Measurements from ENCODE around the gene GDI1.

Gene GDI1

DNA sequence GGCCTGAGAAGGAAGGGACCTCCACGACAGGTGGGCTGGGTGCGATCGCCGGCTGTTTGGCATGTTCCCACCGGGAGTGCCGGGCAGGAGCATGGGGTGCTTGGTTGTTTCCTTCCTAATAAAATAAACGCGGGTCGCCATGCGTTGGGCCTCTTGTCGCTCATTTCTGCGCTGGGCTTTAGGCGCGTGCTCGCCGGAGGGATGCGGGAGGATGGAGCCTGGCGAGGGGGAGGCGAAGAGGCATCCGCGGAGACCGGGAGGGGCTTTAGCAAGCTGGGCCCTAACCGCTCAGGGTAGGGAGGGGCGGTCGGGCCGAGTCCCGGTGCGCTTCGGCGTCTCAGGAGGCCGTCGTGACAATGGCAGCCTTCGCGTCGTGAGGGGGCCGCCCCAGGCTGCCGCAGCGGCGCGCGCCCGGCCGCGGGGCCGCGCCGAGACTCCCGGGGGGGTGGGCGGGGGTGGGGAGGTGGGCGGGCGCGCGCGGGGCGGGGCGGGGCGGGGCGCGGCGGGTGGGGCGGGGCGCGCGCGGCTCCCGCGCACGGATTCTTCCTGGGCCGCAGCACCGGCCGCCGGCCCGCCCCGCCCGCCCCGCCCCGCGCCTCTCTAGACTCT is 476 bp upstream of the GDI1 start:
- no peak for DNase-seq (ENCODE audit: insufficient read length, low spot score)
- no peak for FAIRE-seq

DNA sequence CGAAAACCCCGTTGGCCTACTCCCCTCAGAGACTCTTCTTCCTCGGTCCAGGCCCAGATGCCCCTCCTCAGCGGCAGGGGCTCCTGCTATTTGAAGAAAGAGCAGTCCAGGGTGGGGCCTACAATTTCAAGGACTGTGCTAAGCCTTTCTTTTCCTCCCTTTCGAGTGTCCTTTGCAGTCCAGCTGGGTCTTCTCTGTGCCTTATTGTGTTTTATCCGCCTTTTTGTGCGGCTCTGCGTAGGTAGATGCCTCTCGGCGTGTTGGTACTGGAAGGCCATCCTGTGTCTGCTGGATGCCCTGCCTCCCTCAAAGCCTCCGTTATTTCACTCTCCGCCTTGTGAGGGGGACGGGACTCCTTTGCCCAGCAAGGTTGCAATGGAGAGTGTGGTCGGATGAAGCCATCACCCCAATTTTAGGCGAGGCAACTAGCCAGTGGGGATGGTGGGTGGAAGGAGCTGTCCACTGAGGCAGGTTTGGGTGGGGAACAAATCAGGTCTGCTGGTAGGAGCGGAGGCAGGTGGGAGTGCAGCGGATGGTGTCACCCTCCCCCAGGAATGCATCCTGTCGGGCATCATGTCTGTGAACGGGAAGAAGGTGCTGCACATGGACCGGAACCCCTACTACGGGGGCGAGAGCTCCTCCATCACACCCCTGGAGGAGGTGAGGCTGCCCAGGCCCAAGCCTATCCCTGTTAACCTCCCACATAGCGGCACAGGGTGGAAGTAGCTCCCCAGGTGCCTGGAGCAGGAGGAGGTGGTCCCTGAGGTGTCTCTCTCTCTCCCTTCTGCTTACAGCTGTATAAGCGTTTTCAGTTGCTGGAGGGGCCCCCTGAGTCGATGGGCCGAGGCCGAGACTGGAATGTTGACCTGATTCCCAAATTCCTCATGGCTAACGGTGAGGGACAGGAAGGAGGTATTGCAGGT is 1.3 kb downstream of the GDI1 start:
- DNase-seq (ENCODE audit: insufficient read length, low spot score) (no peak), FAIRE-seq (no peak)

DNA sequence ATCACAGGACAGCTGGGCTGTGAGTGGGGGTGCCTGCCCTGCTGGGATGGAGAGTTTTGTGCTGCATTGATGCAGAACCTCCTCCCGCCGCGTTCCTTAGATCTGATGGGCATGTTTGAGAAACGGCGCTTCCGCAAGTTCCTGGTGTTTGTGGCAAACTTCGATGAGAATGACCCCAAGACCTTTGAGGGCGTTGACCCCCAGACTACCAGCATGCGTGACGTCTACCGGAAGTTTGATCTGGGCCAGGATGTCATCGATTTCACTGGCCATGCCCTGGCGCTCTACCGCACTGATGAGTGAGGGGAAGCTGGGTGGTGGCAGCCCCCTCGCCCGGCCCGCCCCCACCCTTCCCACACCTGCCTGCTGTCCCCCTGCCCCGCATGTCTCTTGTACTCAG is 2.9 kb downstream of the GDI1 start:
- no peak for FAIRE-seq
- DNase-seq (ENCODE audit: insufficient read length, low spot score), result no peak

DNA sequence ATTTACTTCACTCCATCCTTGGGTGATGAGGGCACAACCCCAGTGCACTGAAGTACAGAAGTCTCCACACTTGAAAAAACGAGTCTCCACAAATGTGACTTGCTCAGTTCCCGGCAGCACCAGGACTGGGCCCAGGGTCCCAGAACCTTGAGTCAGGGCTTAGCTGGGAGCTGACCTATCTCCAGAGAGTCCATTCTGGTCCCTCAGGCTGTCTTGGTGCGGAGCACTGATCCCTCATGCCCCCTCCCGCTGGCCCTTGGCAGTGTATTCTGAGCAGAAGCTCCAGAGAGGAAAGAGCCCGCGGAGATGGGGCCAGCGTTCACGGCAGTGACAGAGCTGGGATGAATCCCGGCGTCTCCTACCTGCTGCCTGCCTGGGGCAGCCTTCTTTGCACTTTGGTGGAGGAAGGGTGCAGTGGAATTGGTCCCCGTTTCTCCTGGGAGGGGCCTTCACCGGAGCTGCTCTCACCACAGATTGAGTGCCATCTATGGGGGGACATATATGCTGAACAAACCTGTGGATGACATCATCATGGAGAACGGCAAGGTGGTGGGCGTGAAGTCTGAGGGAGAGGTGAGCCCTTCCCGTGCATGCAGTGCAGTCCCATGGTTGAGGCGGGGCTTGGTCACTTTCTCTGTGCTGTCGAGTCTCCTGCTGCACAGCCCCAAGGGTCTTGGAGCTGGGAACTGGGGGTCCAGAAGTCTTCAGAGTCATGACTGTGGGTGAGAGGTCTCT is 3.8 kb downstream of the GDI1 start:
- no peak for DNase-seq (ENCODE audit: insufficient read length, low spot score)
- FAIRE-seq, result no peak

DNA sequence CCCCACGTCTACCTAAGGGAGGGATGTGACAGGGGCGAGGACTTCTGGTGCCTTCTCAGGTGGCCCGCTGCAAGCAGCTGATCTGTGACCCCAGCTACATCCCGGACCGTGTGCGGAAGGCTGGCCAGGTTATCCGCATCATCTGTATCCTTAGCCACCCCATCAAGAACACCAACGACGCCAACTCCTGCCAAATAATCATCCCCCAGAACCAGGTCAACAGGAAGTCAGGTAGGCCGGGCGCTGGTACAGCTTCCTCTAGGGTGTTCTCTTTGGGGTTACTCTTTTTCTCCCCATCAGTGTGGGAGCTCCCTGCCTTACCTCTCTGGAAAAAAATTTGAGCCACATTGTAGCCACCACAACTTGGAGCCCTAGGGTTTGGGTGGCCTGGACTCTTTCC is 4.6 kb downstream of the GDI1 start:
- DNase-seq (ENCODE audit: insufficient read length, low spot score) (no peak), FAIRE-seq (no peak)

DNA sequence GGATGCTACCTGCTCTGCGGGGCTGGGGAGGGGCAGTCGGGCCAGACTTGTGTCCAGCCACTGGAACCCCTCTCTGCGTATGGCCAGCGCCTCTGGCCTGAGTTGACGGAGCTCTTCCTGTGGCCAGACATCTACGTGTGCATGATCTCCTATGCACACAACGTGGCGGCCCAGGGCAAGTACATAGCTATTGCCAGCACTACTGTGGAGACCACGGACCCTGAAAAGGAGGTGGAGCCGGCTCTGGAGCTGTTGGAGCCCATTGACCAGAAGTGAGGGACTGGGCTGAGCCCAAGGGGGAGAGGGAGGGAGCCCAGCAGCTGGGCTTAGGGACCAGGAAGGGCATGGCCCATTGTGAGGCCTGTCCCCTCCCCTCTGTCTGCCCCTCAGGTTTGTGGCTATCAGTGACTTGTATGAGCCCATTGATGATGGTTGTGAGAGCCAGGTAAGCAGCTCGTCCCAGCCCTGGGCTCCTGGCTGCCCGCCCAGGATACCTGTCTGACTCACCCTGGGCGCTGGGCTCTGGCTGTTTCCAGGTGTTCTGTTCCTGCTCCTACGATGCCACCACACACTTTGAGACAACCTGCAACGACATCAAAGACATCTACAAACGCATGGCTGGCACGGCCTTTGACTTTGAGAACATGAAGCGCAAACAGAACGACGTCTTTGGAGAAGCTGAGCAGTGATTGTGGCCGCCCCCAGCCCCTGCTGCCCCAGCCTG is 5.2 kb downstream of the GDI1 start:
- DNase-seq (ENCODE audit: insufficient read length, low spot score), result no peak
- FAIRE-seq, result no peak

DNA sequence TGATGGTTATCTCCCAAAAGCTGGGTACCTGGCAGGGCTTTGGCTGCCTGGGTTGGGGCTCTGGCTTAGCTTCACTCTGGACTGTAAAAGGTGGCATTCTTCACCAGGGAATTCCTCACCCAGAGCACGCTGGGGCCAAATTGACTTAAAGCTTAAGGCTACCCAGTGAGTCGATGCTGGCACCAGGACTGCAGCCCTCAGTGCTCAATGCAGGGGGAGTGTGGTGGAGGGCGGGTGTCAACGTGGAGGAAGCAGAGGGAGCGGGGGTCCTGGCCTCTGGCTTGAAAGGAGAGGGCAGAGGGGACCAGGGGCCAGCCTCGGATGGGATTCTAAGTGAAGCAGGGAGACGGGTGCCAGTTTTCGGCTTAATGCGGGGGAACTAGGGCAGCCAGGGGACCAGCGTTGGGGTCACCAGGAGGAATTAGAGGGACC is 6.5 kb downstream of the GDI1 start:
- no peak for DNase-seq (ENCODE audit: insufficient read length, low spot score)
- no peak for FAIRE-seq

DNA sequence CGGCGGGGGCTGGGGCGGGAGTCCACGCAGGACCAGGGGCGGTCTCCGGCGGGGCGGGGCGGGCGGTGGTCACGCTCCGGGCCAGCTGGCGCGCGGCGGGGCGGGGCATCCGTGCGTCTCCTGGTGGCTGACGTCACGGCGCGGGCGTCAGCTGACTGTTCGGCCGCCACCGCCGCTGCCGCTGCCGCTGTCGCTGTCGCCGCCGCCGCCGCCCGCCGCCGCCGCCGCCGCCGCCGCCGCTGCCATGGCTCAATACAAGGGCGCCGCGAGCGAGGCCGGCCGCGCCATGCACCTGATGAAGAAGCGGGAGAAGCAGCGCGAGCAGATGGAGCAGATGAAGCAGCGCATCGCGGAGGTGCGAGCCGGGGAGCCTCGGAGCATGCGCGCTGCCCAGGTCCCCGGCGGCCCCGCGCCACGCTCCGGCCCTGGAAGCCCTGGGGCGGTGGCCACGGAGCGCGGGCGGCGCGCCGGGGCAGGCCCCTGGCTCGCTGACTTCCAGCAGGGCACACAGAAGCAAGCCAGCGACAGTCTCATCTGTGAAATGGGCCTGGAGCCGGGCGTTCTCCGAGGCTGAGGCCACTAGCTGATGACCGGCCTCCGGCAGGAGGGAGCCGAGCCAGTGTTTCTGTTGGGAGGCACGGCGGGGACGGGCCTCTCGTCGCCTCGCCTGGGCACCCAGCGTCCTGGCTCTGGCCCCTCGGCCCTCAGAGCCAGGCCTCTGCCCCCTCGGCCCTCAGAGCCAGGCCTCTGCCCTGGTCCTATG is 7.2 kb downstream of the GDI1 start, which contains the start of gene FAM50A:
TSS of gene FAM50A (plus strand) at position 150 of the 763 bp plus-strand sequence. CDS start at position 245, 95 bp downstream.
- peak; percentile 47 for DNase-seq (ENCODE audit: insufficient read length, low spot score)
- FAIRE-seq, result no peak

DNA sequence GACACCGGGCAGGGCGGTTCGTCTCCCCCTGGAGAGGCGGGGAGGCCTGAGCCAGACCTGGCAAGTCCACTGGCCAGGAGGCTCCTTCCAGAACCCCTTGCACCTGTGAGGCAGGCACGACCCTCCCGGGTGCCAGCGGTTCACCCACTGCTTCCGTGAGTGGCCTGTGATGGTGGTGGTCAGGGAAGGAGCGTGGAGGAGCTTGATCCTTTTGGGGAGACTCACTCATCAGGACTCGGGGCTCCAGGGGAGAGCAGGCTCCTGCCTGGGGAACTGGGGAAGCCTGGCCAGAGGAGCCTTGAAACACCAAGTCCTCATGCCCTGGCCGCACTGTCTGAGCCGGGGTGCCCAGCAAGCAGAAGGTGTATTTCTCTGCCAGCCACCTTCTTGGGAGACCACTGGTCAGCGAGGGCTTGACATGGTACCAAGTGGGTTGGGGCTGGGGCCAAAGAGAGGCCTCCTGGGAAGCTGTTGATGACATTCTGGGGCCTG is 7.8 kb downstream of the GDI1 start:
- DNase-seq (ENCODE audit: insufficient read length, low spot score) (no peak), FAIRE-seq (no peak)

DNA sequence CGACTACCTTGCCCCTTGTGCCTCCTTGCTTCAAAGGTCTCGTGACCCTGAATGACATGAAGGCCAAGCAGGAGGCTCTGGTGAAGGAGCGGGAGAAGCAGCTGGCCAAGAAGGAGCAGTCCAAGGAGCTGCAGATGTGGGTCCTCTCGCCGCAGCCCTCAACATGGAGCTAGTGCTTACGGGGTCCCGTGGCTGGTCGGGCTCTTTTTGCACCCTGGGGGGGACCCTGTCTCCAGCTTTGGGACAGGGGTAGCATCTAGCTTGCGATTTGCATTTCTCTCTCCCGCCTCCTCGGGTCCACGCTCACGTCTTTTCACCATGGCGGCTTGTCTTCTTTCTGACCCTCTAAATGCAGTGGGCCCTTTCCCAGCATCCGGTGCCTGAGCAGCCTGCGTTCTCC is 8.8 kb downstream of the GDI1 start:
- no peak for FAIRE-seq
- DNase-seq (ENCODE audit: insufficient read length, low spot score), result no peak

DNA sequence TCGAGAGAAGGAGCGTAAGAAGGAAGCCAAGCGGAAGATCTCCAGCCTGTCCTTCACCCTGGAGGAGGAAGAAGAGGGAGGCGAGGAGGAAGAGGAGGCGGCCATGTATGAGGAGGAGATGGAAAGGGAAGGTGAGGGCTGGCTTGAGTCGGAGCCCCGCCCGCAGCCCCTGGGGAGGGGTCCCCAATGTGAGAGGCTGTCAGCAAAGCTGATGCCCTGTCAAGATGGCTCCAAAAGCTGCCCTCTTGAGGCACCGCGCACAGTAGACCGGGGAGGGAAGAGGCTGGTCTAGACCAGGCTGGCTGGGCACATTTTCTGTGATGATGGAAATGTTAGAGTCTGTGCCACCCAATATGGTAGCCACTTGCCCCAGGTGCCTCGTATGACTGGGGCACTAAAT is 9.5 kb downstream of the GDI1 start:
- DNase-seq (ENCODE audit: insufficient read length, low spot score) (no peak), FAIRE-seq (no peak)

DNA sequence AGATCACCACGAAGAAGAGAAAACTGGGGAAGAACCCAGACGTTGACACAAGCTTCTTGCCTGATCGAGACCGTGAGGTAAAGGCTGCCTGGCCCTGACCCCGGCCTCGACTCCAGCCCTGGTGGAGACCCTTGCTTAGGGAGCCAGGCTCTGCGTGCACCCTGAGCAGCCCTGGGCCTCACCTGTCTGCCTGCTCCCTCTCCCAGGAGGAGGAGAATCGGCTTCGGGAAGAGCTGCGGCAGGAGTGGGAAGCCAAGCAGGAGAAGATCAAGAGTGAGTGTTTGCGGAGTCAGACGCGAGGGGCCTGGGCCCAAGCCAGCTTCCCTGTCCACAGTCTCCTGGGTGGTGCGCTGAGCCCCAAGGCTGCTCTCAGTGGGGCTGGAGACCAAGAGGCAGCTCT is 11.5 kb downstream of the GDI1 start:
- FAIRE-seq, result no peak

DNA sequence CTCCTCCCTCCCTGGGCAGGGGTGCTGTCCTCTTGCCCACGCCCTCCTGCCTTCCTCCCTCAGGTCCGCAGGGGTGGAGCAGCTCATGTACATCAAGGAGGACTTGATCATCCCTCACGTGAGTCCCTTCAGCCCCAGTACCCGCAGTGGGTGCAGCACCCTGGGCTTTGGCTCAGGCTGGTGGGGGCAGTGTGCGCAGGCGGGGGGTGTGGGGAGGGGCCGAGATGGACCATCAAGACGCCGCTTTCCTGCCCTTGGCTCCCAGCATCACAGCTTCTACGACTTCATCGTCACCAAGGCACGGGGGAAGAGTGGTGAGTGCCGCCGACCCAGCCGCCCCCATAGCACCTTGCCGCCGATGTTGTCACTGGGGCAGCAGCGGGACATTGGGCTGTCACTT is 12.7 kb downstream of the GDI1 start:
- no peak for DNase-seq (ENCODE audit: insufficient read length, low spot score)
- FAIRE-seq, result no peak

More for the DNA sequence above, 11.5 kb downstream of the GDI1 start:
- DNase-seq (ENCODE audit: insufficient read length, low spot score), result no peak

DNA sequence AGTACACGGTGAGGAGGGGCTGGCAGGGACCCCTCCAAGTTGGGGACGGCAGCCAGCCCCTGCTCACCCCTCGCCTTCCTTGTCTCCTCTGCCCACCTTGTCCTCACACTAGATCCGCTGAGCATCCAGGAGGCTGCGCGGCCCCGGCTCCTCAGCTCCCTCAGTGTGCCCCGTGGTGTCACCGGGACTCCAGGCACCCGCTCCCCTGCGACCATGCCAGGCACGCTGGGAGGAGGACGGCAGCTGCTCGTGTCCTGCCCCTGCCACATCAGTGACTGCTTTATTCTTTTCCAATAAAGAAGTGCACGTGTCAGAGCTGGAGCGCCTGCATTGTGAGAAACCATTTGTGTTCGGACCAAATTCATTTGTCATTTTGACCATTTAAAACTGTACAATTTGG is 13.4 kb downstream of the GDI1 start:
- DNase-seq (ENCODE audit: insufficient read length, low spot score) (no peak), FAIRE-seq (no peak)

DNA sequence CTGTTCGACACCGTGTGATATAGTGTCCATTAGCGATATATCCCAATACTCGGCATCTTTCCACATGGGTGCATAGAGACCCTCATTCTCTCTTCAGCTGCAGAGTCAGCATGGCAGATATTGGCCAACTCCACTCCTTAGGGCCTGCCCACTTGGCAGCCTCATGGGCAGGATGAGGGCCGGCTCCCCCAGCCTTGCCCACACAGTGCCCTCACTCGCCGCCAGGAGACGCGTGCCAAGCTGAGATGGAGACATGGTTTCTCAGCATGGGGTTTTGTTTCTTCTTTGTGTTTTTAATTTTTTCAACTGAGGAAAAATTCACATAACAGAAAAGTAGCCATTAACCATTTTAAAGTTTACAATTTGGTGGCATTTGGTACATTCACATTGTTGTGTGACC is 15.9 kb downstream of the GDI1 start:
- FAIRE-seq, result no peak
- DNase-seq (ENCODE audit: insufficient read length, low spot score), result no peak

DNA sequence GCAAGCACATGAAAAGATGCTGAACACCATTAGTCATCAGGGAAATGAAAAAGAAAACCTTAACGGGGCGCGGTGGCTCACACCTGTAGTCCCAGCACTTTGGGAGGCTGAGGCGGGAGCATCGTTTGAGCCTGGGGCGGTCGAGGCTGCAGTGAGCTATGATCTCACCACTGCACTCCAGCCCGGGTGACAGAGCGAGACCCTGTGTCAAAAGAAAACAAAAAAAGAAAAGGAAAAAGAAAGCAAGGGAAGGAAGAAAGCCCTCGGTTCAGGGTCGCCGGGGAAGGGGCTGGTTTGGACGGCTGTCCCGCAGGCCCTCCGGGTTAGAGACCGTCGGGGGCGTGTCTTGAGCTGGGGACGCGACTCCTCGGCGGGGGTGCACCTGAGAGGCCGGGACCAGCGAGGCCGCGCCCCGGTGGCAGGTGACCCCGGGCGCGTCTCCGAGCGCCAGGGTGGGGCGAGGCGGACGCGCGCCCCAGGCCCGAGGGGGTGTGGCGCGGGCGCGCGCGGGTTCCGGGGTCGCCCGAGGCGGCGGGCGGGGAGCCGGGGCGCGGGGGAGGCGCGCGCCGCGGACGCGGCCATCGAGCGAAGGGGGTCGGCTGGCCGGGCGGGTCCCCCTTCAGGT is 20.6 kb downstream of the GDI1 start:
- FAIRE-seq (no peak), DNase-seq (ENCODE audit: insufficient read length, low spot score) (peak; percentile 32)

DNA sequence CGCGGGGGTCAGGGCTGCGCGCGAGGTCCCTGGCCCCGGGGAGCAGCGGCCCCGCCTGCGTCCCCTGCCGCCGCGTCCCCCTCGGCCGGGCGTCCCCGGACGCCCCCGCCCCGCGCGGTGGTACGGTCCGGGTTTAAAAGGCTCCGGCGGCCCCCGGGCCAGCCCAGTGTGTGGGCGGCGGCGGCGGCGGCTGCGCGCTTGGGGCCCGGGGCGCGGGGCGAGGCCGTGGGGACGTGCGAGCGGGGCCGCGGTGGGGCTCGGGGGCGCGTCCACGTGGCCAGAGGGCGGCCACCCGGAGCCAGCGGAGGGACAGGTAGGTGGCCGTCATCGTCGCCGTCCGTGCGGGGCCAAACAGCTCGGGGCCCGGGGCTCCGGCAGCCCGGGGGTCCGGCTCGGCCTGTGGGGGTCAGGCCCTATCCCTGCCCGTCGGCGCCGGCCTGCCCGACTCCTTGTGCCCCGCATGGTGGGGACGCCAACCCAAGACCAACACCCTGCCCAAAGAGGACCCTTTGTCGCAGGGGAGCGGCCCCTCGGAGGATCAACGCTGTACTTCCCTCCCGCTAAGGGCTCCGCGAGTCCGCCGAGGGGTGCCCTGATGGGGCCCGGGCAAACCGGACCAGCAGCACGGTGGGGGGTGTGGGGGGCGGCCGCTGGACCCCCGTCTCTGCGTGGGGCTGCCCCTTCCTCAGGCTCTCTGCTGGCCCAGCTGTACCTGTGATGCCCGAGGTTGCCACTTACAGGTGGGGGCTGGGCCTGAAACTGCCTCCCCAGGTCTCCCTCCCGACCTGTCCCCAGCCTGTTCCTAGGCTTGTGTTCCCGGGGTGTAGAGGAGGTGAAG is 21.4 kb downstream of the GDI1 start, which contains the start of gene PLXNA3:
TSS of gene PLXNA3 (plus strand) at position 166 of the 838 bp plus-strand sequence. CDS start 1,903 bp downstream, outside the sequence.
- DNase-seq (ENCODE audit: insufficient read length, low spot score), result peak; percentile 21

More for the DNA sequence above, 21.4 kb downstream of the GDI1 start, which contains the start of gene PLXNA3:
- FAIRE-seq, result no peak
